ENCODE measurements around the gene GID4. TPM values are rescaled to one million over a fixed set of nuclear protein-coding genes. Genes with fewer than 3 reads are reported as not detected.

GID4 gene
- total RNA-seq, 2 donors from 2014 or later: 9.7 to 11.0 TPM

DNA sequence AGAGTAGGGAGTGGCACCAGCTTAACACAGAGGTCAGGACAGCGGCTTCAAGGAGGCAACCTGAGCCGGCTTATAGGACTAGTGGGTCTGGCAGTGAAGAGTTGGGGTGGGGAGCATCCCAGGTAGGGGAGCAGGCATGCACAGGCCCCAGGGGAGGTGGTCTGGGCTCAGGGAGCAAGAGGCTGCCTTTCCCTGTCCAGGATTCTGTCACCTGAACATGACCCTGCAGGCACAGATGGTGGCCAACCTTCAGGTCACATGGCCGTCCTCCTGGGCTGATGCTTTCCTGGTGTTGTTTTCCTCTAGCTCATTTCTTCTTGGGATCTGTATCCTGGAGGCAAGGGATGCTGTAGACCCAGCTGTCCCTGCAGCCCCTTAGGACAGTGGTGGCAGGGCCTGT, 65.8 kb downstream of the GID4 start:
- no peak for ATAC-seq (replicated peaks in 1 of 2)
- H3K4me1 Mint-ChIP-seq (ENCODE audit: low read depth): no peaks in the 10 kb centered on the region
- H3K4me3 Mint-ChIP-seq: no peak overlapping the region
- H3K36me3 Mint-ChIP-seq (ENCODE audit: insufficient read depth in 2 of 2): peaks cover 0 to 2% of the 10 kb centered on the region in 2 donors
- no peak overlapping the region for H3K27ac Mint-ChIP-seq
- DNase-seq: no peak
- no peaks in the 10 kb centered on the region for H3K9me3 Mint-ChIP-seq
- no peaks in the 10 kb centered on the region for H3K27me3 Mint-ChIP-seq (ENCODE audit: low read depth)

DNA sequence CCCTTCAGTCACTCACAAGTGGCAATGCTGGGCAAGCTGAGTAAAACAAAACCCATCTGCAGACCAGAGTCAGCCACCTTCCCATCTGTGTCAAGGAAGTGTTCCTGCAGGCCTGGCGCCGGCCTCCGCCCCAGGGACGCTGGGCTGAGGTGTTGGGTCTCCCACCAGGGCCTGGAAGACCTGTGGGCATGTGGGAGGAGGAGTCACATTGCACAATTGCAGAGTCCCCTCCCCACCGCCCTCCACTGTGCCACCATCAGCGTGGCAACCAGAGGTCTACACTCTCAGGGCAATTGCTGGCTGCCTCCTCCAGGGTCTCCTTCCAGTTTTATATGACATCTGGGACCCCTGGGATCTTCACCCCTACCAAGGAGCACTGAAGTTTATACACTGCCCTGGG, 66.4 kb downstream of the GID4 start:
- Mint-ChIP-seq H3K36me3 (ENCODE audit: insufficient read depth in 2 of 2) (peaks cover 0 to 2% of the 10 kb centered on the region in 2 donors), H3K27me3 (ENCODE audit: low read depth) (no peaks in the 10 kb centered on the region), H3K4me3 (no peak overlapping the region), H3K9me3 (no peaks in the 10 kb centered on the region), H3K27ac (no peak overlapping the region), H3K4me1 (ENCODE audit: low read depth) (no peaks in the 10 kb centered on the region)
- ATAC-seq (replicated peaks in 1 of 2) (no peak), DNase-seq (no peak)

DNA sequence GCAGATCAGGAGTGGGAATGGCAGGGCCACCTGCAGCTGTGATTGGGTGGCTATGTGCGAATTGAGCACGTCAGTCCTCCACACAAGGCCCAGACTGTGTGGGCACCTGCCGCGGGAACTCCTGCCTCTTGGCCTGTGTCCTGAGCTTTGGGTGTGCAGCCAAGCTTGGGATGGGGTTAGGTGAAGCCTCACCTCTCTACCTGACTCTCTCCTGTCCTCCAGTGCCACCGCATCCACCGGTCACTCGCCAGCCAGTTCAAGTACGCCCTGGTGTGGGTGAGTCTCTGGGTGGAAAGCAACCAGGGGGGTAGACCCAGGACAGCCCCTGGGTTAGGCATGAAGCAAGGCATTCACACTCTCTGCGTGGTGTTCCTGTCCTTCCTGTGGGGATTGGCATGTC, 67.0 kb downstream of the GID4 start:
- Mint-ChIP-seq H3K4me3 (no peak overlapping the region), H3K27ac (no peak overlapping the region), H3K9me3 (no peaks in the 10 kb centered on the region), H3K27me3 (ENCODE audit: low read depth) (no peaks in the 10 kb centered on the region), H3K36me3 (ENCODE audit: insufficient read depth in 2 of 2) (peaks cover 0 to 2% of the 10 kb centered on the region in 2 donors), H3K4me1 (ENCODE audit: low read depth) (no peaks in the 10 kb centered on the region)
- DNase-seq (no peak), ATAC-seq (replicated peaks in 1 of 2) (no peak)

DNA sequence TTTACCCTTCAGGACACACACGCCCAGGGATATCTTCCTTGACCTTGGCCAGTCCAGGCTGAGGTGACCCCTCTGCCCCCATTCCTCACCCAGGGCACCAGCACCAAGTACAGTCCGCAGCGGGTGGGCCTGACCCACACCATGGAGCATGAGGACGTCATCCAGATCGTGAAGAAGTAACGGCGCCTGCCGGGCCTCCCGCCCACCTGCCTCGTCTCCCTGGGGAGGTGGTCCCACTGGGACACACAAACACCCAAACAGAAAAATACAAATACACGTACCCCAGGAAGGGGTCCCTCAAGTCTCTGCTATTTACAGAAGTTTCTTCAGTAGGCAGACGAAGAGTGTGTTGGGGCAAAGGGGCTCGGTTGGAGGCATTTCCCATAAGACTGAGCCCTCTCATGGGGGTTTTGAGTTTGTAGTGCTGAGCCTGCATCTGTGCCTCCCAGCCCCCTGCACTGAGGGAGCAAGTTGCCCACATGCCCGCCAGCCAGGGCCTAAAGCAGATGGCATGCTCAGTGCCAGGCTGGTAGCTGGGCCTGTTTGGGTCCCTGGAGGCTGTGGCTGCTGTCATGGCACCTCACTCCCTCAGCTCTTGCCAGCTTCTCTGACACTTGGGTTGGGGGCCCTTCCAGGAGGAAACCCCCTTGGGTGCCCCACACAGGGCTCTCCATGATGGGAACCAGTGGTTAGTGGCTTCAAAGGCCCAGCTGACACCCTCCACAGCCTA, 68.0 kb downstream of the GID4 start:
- peaks cover 0 to 2% of the 10 kb centered on the region in 2 donors for H3K36me3 Mint-ChIP-seq (ENCODE audit: insufficient read depth in 2 of 2)
- no peak for ATAC-seq (replicated peaks in 1 of 2)
- no peak overlapping the region for H3K27ac Mint-ChIP-seq
- H3K27me3 Mint-ChIP-seq (ENCODE audit: low read depth): no peaks in the 10 kb centered on the region
- H3K4me1 Mint-ChIP-seq (ENCODE audit: low read depth): no peaks in the 10 kb centered on the region
- H3K9me3 Mint-ChIP-seq: no peaks in the 10 kb centered on the region
- H3K4me3 Mint-ChIP-seq: no peak overlapping the region
- DNase-seq: no peak

GRCh38 chr17:18107971-18108370, 68.8 kb downstream of the GID4 start:
- no peaks in the 10 kb centered on the region for H3K27me3 Mint-ChIP-seq (ENCODE audit: low read depth)
- peaks cover 0 to 2% of the 10 kb centered on the region in 2 donors for H3K36me3 Mint-ChIP-seq (ENCODE audit: insufficient read depth in 2 of 2)
- H3K9me3 Mint-ChIP-seq: no peaks in the 10 kb centered on the region
- no peaks in the 10 kb centered on the region for H3K4me1 Mint-ChIP-seq (ENCODE audit: low read depth)
- no peak overlapping the region for H3K4me3 Mint-ChIP-seq
- DNase-seq (no peak), ATAC-seq (replicated peaks in 1 of 2) (no peak)
- no peak overlapping the region for H3K27ac Mint-ChIP-seq

GRCh38 chr17:18108401-18109312, 69.4 kb downstream of the GID4 start, which contains the start of gene MYO15A:
MYO15A (plus strand) TSS chr17:18108756; CDS start chr17:18118801, 10,045 bp downstream.
- Mint-ChIP-seq H3K9me3 (no peaks in the 10 kb centered on the region), H3K4me1 (ENCODE audit: low read depth) (no peaks in the 10 kb centered on the region), H3K27me3 (ENCODE audit: low read depth) (no peaks in the 10 kb centered on the region), H3K27ac (no peak within 1 kb of the TSS), H3K36me3 (ENCODE audit: insufficient read depth in 2 of 2) (peaks cover 0 to 2% of the 10 kb centered on the region in 2 donors), H3K4me3 (no peak within 1 kb of the TSS)
- ATAC-seq (replicated peaks in 1 of 2) (no peak), DNase-seq (no peak)

- Mint-ChIP-seq H3K27ac (no peak overlapping the region), H3K4me1 (ENCODE audit: low read depth) (no peaks in the 10 kb centered on the region)
- ATAC-seq (replicated peaks in 1 of 2): no peak
Measured at GRCh38 chr17:18109935-18110485, 70.8 kb downstream of the GID4 start.

GRCh38 chr17:18110636-18111145, 71.5 kb downstream of the GID4 start:
- Mint-ChIP-seq H3K4me1 (ENCODE audit: low read depth) (no peaks in the 10 kb centered on the region), H3K9me3 (no peaks in the 10 kb centered on the region), H3K27ac (no peak overlapping the region), H3K27me3 (ENCODE audit: low read depth) (no peaks in the 10 kb centered on the region), H3K4me3 (no peak overlapping the region), H3K36me3 (ENCODE audit: insufficient read depth in 2 of 2) (peaks cover 0 to 2% of the 10 kb centered on the region in 2 donors)
- ATAC-seq (replicated peaks in 1 of 2) (no peak), DNase-seq (no peak)

More at GRCh38 chr17:18109935-18110485, 70.8 kb downstream of the GID4 start:
- no peak overlapping the region for H3K4me3 Mint-ChIP-seq
- no peak for DNase-seq
- H3K36me3 Mint-ChIP-seq (ENCODE audit: insufficient read depth in 2 of 2): peaks cover 0 to 2% of the 10 kb centered on the region in 2 donors
- H3K27me3 Mint-ChIP-seq (ENCODE audit: low read depth): no peaks in the 10 kb centered on the region
- no peaks in the 10 kb centered on the region for H3K9me3 Mint-ChIP-seq

DNA sequence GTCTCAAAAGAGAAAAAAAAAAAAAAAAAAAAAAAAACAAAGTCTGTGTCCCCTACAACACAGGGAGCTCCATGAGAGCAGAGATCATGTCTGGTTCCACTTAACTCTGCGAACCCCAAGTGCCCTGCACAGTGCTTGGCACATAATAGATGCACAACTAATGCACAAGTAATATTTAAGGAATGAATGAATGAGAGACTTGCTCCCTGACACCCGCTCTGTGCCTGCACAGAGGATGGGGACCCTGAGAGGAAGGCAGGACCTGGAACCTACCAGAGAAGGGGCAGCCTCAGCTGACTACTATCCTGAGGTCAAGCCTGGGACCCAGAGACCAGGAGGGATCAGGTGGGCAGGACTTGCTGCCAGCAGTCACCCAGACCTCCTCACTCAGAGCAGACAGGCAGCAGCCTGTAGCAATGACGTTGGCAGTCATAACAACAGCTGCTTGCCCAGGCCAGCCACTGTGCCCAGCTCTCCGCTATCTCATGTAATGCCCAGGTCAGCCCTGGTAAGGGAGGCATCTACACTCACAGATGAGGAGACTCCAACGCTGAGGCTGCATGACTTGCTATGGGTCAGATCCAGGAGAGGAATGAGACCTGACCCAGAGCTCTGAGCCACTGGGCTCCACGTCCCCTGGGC, 72.2 kb downstream of the GID4 start:
- no peak for ATAC-seq (replicated peaks in 1 of 2)
- H3K4me1 Mint-ChIP-seq (ENCODE audit: low read depth): no peaks in the 10 kb centered on the region
- H3K9me3 Mint-ChIP-seq: no peaks in the 10 kb centered on the region
- H3K4me3 Mint-ChIP-seq: no peak overlapping the region
- peaks cover 0 to 2% of the 10 kb centered on the region in 2 donors for H3K36me3 Mint-ChIP-seq (ENCODE audit: insufficient read depth in 2 of 2)
- DNase-seq: no peak
- no peak overlapping the region for H3K27ac Mint-ChIP-seq
- H3K27me3 Mint-ChIP-seq (ENCODE audit: low read depth): no peaks in the 10 kb centered on the region

- ATAC-seq (replicated peaks in 1 of 2) (no peak), DNase-seq (no peak)
- Mint-ChIP-seq H3K9me3 (peaks cover 2% of the 10 kb centered on the region in 2 donors), H3K36me3 (ENCODE audit: insufficient read depth in 2 of 2) (no peaks in the 10 kb centered on the region), H3K27ac (no peak overlapping the region), H3K4me1 (ENCODE audit: low read depth) (no peaks in the 10 kb centered on the region), H3K4me3 (no peak overlapping the region), H3K27me3 (ENCODE audit: low read depth) (no peaks in the 10 kb centered on the region)
Measured at GRCh38 chr17:18115517-18115916, 76.3 kb downstream of the GID4 start.

GRCh38 chr17:18116078-18116477, 76.9 kb downstream of the GID4 start:
- peaks cover 2% of the 10 kb centered on the region in 2 donors for H3K9me3 Mint-ChIP-seq
- H3K36me3 Mint-ChIP-seq (ENCODE audit: insufficient read depth in 2 of 2): no peaks in the 10 kb centered on the region
- H3K27ac Mint-ChIP-seq: no peak overlapping the region
- DNase-seq (no peak), ATAC-seq (replicated peaks in 1 of 2) (no peak)
- H3K4me1 Mint-ChIP-seq (ENCODE audit: low read depth): no peaks in the 10 kb centered on the region
- no peaks in the 10 kb centered on the region for H3K27me3 Mint-ChIP-seq (ENCODE audit: low read depth)
- no peak overlapping the region for H3K4me3 Mint-ChIP-seq

DNA sequence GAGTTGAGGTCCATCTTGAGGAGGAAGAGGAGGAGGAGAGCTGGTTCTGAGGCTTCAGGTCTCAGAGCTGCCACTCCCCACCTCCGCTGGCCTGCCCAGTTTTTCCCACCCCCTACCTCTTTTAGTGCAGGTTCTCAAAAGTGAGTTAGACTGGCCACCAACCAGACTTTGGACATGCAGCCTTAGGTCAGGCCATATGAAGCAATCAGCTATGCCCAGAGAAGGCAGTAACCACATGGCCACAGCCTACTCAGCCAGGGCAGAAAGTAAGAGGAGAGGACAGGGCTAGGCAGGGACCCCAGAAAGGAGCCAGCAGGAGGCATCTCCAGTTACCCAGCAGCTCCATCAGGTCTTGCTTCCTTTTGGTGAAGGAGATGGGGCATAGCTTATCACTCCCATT, 78.3 kb downstream of the GID4 start:
- H3K27me3 Mint-ChIP-seq (ENCODE audit: low read depth): no peaks in the 10 kb centered on the region
- DNase-seq: no peak
- no peak overlapping the region for H3K4me3 Mint-ChIP-seq
- no peaks in the 10 kb centered on the region for H3K4me1 Mint-ChIP-seq (ENCODE audit: low read depth)
- ATAC-seq (replicated peaks in 1 of 2): no peak
- peaks cover 2% of the 10 kb centered on the region in 2 donors for H3K9me3 Mint-ChIP-seq
- H3K36me3 Mint-ChIP-seq (ENCODE audit: insufficient read depth in 2 of 2): peaks cover 0 to 1% of the 10 kb centered on the region in 2 donors
- no peak overlapping the region for H3K27ac Mint-ChIP-seq

Measured in activated T-cell treated with anti-CD3 and anti-CD28 coated beads, Interleukin-2, amount 50 U/mL, for 72 hours (primary cell).